ENCODE measurements around the gene MAML3.

Gene MAML3

DNA sequence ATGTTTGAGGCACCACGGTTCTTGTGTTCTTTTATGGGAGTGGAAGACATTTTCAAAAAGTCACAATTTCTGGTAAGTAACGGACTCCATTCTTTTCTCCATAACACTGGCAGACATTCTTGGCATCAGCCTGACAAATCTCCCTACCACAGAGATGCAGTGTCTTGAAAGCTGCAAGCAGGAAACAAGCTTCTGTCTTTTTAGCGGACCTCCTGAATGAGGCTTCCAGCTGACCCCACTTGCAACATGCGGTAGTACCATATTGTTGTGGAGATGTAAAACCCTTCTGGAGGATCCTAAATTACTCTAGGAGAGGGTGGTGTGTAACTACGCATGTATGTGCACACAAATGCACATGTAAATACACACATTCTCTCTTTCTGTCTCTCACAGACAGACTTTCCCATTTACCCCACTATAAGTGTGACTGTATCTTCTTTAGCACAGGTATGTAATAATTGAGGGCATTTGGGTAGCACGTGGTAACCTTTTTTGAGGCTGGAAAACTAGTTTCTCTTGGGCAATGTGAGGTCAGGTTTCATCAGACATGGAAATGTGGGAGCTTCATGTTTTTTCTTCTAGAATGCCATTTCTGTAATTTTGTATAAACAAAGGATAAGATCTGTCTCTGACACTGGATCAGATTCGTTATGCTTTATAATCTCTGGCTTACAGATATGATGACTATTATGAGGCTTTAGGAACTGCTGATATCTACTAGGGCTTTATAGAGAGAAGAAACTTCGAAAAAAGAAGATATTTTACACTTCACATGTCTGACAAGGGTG lies 358.3 kb downstream of the MAML3 start:
- no peak for DNase-seq

DNA sequence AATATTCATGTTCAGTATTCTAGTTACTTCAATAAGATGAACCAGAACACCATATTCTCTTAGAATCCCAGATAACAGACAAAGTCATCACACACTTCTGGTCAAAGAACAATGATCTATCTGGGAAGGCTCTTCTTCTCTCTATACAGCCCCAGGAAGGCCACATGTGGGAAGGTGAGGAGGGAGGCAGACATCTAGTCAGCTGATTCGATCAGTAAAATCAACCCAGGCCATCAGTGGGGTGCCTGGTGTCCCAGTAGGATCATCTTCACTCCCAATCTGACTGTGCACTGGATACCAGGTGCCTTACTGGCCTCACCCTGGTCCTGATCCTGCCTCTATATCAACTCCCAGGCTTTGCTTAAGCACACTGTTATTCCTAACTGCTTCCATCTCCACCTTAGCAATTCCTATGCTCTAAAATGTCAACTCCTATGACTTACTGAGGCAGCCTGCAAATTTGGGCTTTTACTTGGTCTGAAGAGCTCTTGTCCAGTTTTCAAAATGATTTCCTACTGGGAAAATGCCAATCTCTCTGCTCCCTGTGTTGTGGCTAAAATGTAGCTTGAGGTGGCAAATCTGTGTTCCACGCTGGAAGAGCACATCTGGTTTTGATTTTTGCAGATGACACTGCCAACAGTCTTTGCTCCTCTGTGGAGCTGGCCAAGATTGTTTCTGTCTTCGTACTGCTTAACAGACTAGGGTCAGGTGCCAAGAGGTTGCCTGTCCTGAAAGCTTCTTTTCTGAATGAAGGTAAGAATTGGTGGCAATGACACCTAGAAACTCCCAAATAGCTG lies 359.6 kb downstream of the MAML3 start:
- DNase-seq = no peak

DNA sequence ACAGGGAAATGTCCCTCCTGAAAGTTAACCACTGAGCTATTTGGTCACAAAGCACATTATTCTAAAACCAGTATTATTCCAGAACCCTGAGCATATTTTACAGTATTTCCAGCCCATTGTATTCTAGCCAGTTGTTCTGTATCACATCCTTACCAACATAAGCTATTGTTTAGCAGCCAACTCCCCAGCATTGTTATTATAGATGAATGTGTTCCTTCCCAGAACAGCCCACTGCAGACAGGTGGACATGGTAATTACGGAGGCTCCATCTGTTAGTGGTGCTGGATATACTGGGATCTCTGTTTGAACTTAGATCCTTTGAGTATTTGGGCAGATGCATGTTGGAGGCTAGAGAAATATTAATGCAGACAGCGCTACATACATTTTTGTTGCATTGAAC lies 362.3 kb downstream of the MAML3 start:
- no peak for DNase-seq

DNA sequence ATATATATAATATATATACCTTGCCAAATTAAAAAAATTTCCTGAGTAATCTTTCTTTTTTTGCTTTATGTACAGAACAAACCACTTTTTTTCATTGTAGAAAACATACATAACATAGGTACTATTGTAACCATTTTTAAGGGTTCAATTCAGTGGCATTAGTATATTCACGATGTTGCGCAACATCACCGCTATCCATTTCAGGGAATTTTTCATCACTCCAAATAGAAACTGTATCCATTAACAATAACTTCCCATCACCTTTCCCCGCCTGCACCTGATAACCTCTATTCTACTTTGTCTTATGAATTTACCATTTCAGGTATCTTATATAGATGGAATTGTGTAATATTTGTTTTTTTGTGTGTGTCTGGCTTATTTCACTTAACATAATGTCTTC lies 363.7 kb downstream of the MAML3 start:
- no peak for DNase-seq

DNA sequence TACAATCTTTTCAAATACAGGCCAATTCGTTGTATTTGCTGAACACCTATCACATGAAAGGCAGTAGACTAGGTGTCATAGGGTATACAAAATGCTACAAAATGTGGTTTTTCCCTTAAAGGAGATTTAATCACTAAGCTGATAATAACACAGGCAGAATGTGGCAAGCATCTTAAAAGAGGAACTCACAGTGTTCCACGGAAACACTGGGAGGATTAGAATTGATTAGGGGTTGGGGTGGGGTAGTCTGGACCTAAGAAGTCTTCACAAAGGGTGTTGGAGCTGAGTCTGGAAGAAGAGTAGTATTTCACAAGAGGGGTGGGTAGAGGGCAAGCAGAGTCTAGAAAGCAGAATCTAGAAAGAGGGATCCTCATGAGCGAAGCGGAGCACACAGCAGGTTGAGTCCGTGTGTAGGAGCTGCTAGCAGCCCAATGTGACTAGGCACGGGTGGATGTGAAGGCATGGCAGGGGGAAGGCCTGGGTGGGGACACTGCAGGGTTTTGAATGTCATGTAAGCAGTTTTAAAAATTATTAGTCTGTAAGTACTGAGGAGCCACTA lies 364.8 kb downstream of the MAML3 start:
- no peak for DNase-seq

DNA sequence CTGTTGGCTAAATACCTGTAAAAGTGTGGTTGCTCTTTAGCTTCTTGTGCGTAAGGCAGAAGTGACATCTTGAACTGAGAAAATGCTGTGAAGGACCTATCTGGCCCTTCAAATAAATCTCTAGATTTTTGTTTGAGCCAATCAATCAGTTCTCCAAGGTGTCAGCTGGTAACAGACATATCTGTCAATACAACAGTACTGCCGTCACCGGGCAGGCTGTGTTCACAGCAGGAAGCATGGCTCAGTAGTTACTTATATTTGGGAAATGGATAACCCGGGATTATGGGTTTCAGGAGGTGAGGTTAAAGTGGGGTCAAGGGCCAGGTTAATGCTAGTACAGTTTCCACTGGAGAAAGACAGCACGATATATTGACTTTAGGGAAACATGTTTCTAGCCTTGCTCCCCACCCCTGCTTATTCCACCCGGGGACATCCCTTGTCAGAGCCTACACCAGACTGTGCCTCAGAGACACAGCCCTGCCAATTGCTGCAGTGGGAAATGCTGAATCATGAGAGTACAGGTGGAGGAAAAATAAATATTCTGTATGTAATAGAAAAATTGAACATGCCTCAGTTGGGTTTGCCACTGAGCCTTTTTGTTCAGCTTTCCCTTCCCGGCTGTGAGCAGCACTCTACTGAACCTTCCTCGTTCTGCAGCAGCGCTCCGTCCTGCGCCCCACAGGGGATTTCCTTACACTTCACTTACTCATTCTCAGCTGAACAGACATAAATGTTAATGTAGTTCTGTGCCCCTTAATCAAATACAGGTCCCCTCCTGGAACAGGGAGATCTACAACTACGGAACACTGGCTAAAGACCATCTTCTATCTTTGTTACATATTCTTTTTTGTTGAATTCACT lies 367.3 kb downstream of the MAML3 start:
- DNase-seq = no peak

DNA sequence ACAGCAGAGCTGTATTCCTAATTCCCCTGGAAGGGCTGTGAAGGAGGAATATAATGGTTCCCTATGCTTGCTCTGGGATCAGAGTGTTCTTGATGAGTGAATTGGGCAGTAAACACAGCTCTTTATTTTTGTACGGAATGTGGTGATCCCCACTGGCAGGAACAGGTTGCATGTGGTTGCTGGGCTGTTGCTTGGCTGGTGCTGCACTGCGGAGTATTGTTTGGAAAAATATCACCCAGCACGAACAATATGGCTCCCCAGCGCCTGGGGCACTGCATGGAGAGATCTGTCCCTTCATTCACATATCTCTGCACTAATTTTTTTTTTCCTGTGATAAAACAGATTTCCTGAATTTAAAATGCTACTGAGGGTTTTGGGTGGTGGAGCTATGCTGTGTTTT lies 368.6 kb downstream of the MAML3 start:
- no peak for DNase-seq

DNA sequence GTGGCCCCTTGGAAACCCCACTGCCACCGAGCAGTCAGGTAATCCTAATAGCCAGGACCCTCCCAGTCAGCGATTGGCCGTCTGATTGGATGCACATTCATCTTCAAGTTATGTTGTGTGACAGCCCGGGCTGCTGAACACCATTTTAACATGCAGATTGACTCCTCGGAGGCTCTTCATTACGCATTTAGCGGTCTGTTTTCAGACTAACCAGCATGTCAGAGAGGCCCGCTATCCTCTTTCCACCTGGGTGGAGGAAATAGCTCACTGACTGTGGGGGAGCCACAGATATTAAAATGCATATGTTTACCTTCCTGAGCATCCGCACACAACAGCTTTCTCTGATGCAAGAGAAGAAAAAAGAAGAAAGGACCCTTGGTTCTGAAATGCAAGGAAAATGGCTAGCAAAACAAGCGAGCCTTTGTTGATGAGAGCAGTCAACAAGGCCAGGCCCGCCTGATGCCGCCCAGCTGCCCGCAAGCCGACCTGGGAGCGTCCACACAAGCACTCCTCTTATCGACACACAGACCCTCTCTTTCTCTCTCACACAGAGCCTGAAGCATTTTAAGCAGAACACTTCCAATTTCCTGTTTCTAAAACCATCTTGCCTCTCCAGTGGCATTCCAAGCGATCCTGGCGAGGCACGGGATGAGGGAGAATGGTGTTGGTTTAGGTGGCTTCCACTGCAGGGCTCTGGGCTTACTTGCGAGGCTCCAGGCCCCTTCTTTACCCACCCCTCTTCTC lies 370.1 kb downstream of the MAML3 start:
- no peak for DNase-seq

DNA sequence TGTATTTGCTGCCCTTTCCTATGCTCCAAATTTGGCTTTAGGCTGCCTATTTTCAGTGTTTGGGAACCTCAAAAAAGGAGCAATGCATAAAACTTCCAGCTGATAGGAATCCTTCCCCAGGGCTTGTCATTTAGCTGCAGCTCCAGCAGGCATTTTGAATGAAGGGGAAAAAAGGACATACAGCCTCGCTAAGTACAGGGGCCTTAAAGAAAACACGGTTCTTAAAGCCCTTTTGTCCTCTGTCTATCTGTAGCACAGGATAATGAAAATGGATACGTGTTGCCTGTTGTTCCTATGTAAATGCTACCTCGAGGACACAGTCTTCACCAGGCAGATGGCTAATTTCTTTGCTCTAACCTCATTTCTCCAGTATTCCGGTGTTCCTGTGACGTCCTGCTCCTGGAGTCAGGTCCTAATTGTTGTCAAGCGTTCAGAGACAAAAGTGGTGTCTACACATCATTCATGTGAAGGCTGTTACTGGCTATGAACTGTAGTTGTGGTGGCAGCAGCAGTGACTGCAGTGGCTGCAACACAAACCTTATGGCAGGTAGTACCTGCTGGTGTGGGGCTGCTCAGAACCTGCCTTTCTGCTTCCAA lies 371.0 kb downstream of the MAML3 start:
- DNase-seq = no peak

DNA sequence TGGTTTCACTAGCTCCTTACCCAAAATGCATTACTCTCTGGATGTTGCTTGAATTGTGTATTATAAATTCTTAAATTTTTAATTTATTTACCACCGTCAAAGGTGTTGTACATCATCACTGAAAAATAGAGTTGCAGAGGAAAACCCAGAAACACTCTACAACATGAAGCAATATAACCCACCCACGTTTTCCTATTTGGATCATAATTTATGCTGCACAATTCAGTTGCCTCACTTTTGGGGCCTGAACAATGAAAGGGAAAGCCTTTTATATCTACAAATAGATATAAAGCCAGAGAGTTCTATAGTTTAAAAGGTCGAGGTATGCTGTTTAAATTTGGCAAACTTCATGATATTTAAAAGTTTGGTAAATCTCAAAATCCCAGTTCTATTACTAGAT lies 372.9 kb downstream of the MAML3 start:
- DNase-seq = no peak

DNA sequence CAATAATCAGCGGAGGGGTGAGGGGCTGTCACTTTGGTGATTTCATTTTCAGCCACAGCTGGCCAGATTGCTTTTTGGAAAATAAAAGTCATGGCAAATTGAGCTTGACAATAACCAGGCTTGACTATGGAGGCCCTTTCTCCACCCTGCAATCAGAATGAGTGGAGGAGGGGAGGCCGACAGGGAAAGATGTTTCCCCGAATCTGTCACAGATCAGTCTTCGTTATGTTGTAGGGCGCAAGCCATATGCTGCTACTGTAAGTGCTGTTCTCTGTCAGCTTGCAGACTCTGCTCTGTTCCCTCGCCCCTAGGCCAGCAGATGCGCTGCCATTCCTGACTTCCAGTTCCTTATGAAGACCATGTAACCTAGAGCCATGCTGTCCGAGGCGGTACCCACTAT lies 374.3 kb downstream of the MAML3 start:
- no peak for DNase-seq

DNA sequence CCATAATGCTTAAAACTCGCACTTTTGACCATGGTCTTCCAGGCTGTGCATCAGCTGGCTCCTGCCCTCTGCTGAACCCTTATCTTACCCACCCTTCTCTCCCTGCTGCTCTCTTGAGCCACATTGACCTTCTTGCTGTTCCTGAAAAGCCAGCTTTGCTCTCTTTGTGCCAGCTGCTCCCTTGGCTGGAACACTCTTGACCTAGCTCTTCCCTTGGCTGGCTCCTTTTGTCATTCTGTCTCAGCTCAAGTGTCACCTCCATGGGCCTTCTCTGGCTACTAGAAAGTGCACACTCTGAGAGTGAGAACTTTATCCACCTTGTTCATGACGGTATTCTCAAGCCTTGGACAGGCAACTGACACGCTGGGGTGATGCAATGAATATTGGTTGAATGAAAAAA lies 376.2 kb downstream of the MAML3 start:
- DNase-seq = no peak

DNA sequence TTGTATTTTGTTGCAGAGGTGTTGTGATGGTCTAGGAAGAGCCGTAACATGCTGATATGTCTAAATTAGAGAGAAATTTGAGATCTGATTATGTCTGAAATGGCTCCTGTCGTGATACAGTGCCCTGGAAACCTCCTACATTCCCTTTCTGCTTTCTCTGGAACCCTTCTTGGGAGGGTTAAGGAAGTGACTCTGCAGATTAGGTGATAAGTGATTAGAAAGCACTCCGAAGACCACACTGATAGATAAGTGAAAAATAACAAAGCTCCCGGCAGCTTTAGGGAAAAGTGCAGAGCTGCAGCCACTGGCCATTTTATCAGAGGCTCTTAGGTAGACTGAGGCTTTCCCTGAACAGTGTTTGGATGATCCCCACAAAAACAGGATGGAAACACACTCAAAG lies 377.7 kb downstream of the MAML3 start:
- DNase-seq = no peak

DNA sequence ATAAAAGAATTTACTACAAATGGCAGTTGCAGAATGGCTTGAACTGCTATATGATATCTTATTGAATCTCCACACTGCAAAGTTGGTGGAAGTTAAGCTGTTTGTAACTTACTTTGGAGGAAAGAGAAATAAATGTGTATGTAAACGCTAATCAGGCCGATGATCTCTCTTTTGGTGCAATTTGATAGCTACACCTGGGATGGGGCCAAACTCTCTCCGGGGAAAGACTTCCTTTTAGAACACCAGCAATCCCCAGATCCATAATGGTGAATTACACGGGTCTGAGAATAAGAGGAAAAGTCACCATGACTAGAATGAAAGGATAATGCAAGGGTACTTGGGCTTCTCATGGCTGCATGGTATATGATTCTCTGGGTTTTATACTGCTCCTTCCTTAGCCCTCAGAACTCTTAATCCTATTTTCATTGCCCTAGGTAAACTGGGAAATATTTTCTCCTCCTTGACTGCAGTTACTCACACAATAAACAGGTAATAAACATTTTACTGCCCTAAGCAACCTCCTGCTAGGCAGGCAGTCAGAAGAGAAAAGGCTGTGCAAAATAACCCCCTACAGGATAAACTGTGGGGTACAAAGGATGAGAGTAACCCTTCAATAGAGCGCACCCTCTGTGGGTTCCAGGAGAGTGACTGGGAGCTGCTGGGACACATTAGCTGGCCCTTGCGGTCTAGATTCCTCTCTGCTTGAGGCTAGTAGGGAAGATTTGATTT lies 379.1 kb downstream of the MAML3 start:
- no peak for DNase-seq

DNA sequence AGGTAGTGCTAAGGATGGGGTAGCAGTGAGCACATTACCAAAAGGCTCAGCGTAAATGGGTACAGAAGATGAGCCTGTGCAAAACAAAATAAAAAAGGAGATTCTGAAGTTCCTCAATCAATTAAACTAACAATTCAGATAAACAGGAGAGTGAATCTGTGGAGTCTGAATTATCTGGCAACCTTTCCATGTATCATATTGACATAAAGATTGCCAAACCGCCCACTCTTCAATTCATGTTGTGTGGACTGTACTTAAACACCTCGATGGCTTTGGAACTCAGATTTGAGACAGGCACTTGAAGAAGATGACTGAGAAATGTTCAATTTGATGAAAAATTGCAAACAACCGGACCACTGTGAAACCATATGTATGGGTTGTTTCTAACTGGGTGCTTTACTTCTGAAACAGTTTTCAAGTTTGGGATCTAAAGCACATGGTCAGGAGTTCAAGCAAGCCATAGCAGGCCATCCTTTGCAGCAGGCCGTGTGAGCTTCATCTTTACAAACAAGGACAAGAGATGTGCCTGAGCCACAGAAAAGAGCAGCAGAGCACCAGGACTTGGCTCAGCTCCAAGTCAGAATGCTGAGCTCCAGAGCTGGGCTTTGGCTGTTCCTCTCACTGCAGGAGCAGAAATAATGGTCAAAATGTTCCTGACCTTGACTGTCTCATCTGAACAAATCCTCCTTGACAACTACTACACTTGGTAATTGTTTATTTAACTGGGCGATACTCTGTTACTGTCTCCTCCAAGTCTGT lies 380.2 kb downstream of the MAML3 start:
- DNase-seq = no peak

DNA sequence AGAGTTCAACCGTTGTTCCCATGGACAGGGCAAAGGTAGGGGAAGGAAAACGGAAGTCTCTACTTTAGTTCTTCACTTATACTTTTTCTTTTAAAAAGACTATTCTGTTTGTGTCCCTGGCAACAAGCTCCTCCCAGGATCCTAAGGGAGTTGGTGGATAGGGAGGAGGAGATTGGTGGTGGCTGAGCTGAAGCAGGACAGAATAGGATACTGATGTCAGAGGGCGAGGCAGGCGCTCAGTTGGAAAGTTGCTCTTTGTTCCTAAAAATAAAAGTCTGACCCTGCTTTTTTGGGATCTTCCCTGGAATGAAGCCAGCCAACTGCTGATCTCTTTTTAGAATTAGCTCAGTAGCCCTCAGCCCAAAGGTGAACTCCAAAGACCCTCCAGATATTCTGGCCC lies 383.6 kb downstream of the MAML3 start:
- DNase-seq = no peak

DNA sequence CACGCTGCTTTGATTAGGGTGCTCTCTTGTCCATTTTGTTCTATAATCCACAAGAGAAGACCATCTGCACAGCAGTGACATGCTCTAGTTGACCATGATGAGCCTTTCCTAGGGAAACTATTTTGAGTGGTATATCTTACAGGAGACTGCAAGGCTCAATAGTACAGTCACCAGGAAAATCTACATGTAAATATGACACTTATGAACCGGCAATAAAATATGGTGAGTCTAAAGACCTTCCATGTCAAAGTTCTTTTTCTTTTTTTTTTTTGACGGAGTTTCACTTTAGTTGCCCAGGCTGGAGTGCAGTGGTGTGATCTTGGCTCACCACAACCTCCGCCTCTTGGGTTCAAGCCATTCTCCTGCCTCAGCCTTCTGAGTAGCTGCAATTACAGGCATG lies 384.6 kb downstream of the MAML3 start:
- no peak for DNase-seq

DNA sequence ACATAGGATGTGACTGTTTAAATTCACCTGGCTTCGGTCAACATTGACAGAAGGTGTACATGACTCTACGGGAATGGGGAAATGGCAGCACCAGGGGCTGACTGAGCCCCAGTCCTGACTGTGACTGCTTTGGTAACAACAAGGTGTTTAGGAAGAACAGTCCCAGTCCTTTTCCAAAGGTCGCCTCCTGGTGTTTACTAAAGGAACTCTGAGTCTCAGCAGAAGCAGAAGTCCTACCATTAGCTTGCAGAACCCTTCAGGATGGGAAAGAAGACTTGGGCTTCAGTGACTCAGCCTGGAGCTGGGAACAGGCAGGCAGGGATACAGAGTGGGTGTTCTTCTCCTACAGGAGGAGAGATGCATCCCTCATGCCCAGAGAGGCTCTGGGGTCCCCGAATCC lies 385.1 kb downstream of the MAML3 start:
- no peak for DNase-seq

DNA sequence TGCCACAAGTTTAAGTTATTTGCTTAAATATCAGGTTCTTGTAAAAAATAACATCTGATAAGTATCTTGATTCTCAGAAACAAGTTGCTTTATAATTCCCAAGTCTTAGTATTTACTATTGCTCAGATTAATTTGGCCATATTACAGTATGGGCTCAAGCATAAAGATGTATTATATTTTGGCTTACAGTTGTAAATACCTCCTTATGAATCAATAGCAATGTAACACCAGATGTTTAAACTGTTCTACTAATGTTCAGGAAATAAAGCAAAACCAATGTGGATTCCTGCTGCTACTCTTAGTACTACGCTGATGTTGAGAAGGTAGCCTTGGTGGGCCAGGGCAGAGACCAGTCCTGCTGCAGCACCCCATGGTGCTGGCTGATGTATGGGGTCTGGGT lies 385.6 kb downstream of the MAML3 start:
- DNase-seq = no peak

DNA sequence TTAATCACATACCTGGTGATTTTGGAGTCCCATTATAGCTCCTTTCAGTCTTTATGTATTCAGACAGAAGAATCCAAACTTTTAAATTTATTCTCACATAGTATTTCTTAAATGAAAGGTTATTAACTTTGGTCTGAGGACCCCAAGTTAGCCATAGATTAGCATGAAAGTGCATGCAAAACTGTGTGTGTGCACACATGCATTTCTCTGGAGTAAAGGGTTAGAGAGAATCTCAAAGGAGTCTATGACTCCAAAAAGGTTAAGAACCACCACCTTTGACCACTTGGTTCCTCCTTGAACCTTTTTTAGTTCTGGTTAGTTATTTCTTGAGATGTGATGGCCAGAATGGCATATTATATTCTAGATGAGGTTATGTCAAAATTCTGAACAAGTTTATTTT lies 386.4 kb downstream of the MAML3 start:
- no peak for DNase-seq

DNA sequence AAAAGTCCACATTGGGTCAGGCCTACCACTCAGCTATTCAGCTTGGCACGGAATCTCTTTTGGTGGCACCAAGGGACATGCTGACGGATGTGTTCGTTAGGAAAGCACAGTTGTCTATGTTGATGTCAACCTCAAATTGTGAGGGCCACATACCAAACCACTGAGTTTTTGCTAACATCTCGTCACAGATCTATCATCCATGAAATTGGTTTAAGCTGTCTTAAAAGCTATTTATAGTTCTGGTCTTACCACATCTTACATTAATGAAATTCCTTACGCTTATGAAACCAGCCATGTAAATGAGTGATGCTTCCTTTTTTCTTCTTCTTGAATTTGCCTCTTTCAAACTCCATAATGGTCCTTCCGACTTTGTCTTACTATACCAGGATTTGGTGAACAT lies 386.8 kb downstream of the MAML3 start:
- DNase-seq = no peak
